Smooth muscle cell of the brain vasculature (primary cell): ENCODE measurements around the gene MMP23B.
"Not testable (repeated sequence)": the region's sequence is repeated elsewhere in the genome, so short reads cannot be mapped to it uniquely, and the experiment has no call there.

Experiments used
- DNase-seq: peaks from one replicate; pipeline ENCODE4 v3.0.0-alpha.2; 2012; ENCODE audit warnings: low read depth, low spot score

The MMP23B gene

GRCh38 chr1:1666526-1666925 is 34.6 kb downstream of the MMP23B start:
- DNase-seq, result no peak

GRCh38 chr1:1669468-1670440 is 37.8 kb downstream of the MMP23B start:
- DNase-seq, result no peak

- no peak for DNase-seq
These were observed 38.9 kb downstream of the MMP23B start for GRCh38 chr1:1670866-1671265.

GRCh38 chr1:1671365-1672119 is 39.6 kb downstream of the MMP23B start:
- DNase-seq, result no peak

- no peak for DNase-seq
These were observed 40.4 kb downstream of the MMP23B start for GRCh38 chr1:1672181-1672965.

GRCh38 chr1:1674806-1675205 is 42.8 kb downstream of the MMP23B start:
- DNase-seq, result not testable (repeated sequence)

- not testable (repeated sequence) for DNase-seq
These were observed 43.2 kb downstream of the MMP23B start for GRCh38 chr1:1675218-1675617.

GRCh38 chr1:1676087-1676486 is 44.1 kb downstream of the MMP23B start:
- not testable (repeated sequence) for DNase-seq

GRCh38 chr1:1677718-1678580 is 46.0 kb downstream of the MMP23B start:
- no peak for DNase-seq

- DNase-seq, result no peak
These were observed 46.8 kb downstream of the MMP23B start for GRCh38 chr1:1678581-1679380.

- no peak for DNase-seq
These were observed 48.3 kb downstream of the MMP23B start for GRCh38 chr1:1680031-1680911.

- DNase-seq, result peak; percentile 6
These were observed 48.9 kb downstream of the MMP23B start for GRCh38 chr1:1680912-1681273.

- no peak for DNase-seq
These were observed 51.3 kb downstream of the MMP23B start for GRCh38 chr1:1683104-1683905.
